ENCODE results near the gene POU5F1.
"Not testable (repeated sequence)": the region's sequence is repeated elsewhere in the genome, so short reads cannot be mapped to it uniquely, and the experiment has no call there.

The POU5F1 gene

GRCh38 chr6:31193206-31193605 lies 22.7 kb upstream of the POU5F1 start:
- DNase-seq (ENCODE audit: extremely low read depth, insufficient read length), result no peak

GRCh38 chr6:31192431-31193105 lies 22.1 kb upstream of the POU5F1 start:
- peak; percentile 59 for DNase-seq (ENCODE audit: extremely low read depth, insufficient read length)
- not testable (repeated sequence) for H3K4me3 ChIP-seq (replicated peaks; ENCODE audit: low read depth, low read length)
- TF ChIP-seq CTCF (IDR thresholded peaks at IDR 0.05; ENCODE audit: insufficient read depth, low read length, poor library complexity, severe bottlenecking), result peak; percentile 77

More at GRCh38 chr6:31193206-31193605, 22.7 kb upstream of the POU5F1 start:
- no peaks in the 10 kb centered on the region for H3K36me3 ChIP-seq (ENCODE audit: control insufficient read depth, insufficient read depth, low read length)
- TF ChIP-seq CTCF (IDR thresholded peaks at IDR 0.05; ENCODE audit: insufficient read depth, low read length, poor library complexity, severe bottlenecking), result no peak
- no peak overlapping the region for H3K4me3 ChIP-seq (replicated peaks; ENCODE audit: low read depth, low read length)
- no peaks in the 10 kb centered on the region for H3K27me3 ChIP-seq (replicated peaks; ENCODE audit: control insufficient read depth, insufficient read depth, low read length)

GRCh38 chr6:31190488-31190887 lies 20.0 kb upstream of the POU5F1 start:
- Histone ChIP-seq H3K4me3 (replicated peaks; ENCODE audit: low read depth, low read length) (no peak overlapping the region), H3K36me3 (ENCODE audit: control insufficient read depth, insufficient read depth, low read length) (no peaks in the 10 kb centered on the region), H3K27me3 (replicated peaks; ENCODE audit: control insufficient read depth, insufficient read depth, low read length) (no peaks in the 10 kb centered on the region)
- no peak for TF ChIP-seq CTCF (IDR thresholded peaks at IDR 0.05; ENCODE audit: insufficient read depth, low read length, poor library complexity, severe bottlenecking)
- DNase-seq (ENCODE audit: extremely low read depth, insufficient read length), result no peak

More at GRCh38 chr6:31192431-31193105, 22.1 kb upstream of the POU5F1 start:
- H3K27me3 ChIP-seq (replicated peaks; ENCODE audit: control insufficient read depth, insufficient read depth, low read length); H3K36me3 ChIP-seq (ENCODE audit: control insufficient read depth, insufficient read depth, low read length): not testable (repeated sequence)

- H3K36me3 ChIP-seq (ENCODE audit: control insufficient read depth, insufficient read depth, low read length); DNase-seq (ENCODE audit: extremely low read depth, insufficient read length); H3K4me3 ChIP-seq (replicated peaks; ENCODE audit: low read depth, low read length): not testable (repeated sequence)
These were observed 18.7 kb upstream of the POU5F1 start for GRCh38 chr6:31189223-31189622.

GRCh38 chr6:31187780-31188194 lies 17.3 kb upstream of the POU5F1 start:
- no peak overlapping the region for H3K4me3 ChIP-seq (replicated peaks; ENCODE audit: low read depth, low read length)
- H3K36me3 ChIP-seq (ENCODE audit: control insufficient read depth, insufficient read depth, low read length), result no peaks in the 10 kb centered on the region
- no peaks in the 10 kb centered on the region for H3K27me3 ChIP-seq (replicated peaks; ENCODE audit: control insufficient read depth, insufficient read depth, low read length)
- TF ChIP-seq CTCF (IDR thresholded peaks at IDR 0.05; ENCODE audit: insufficient read depth, low read length, poor library complexity, severe bottlenecking), result no peak
- no peak for DNase-seq (ENCODE audit: extremely low read depth, insufficient read length)

More at GRCh38 chr6:31189223-31189622, 18.7 kb upstream of the POU5F1 start:
- not testable (repeated sequence) for H3K27me3 ChIP-seq (replicated peaks; ENCODE audit: control insufficient read depth, insufficient read depth, low read length)

GRCh38 chr6:31186052-31186734 lies 15.7 kb upstream of the POU5F1 start:
- TF ChIP-seq CTCF (IDR thresholded peaks at IDR 0.05; ENCODE audit: insufficient read depth, low read length, poor library complexity, severe bottlenecking), result no peak
- H3K27me3 ChIP-seq (replicated peaks; ENCODE audit: control insufficient read depth, insufficient read depth, low read length), result no peaks in the 10 kb centered on the region
- H3K4me3 ChIP-seq (replicated peaks; ENCODE audit: low read depth, low read length), result no peak overlapping the region
- no peaks in the 10 kb centered on the region for H3K36me3 ChIP-seq (ENCODE audit: control insufficient read depth, insufficient read depth, low read length)
- DNase-seq (ENCODE audit: extremely low read depth, insufficient read length), result no peak

GRCh38 chr6:31185695-31186051 lies 15.2 kb upstream of the POU5F1 start:
- H3K36me3 ChIP-seq (ENCODE audit: control insufficient read depth, insufficient read depth, low read length); H3K4me3 ChIP-seq (replicated peaks; ENCODE audit: low read depth, low read length): not testable (repeated sequence)

GRCh38 chr6:31183859-31184258 lies 13.4 kb upstream of the POU5F1 start:
- H3K4me3 ChIP-seq (replicated peaks; ENCODE audit: low read depth, low read length); DNase-seq (ENCODE audit: extremely low read depth, insufficient read length): not testable (repeated sequence)

More at GRCh38 chr6:31185695-31186051, 15.2 kb upstream of the POU5F1 start:
- not testable (repeated sequence) for DNase-seq (ENCODE audit: extremely low read depth, insufficient read length); H3K27me3 ChIP-seq (replicated peaks; ENCODE audit: control insufficient read depth, insufficient read depth, low read length)

GRCh38 chr6:31183287-31183686 lies 12.8 kb upstream of the POU5F1 start:
- not testable (repeated sequence) for H3K27me3 ChIP-seq (replicated peaks; ENCODE audit: control insufficient read depth, insufficient read depth, low read length); H3K36me3 ChIP-seq (ENCODE audit: control insufficient read depth, insufficient read depth, low read length); DNase-seq (ENCODE audit: extremely low read depth, insufficient read length); H3K4me3 ChIP-seq (replicated peaks; ENCODE audit: low read depth, low read length)

More at GRCh38 chr6:31183859-31184258, 13.4 kb upstream of the POU5F1 start:
- not testable (repeated sequence) for H3K36me3 ChIP-seq (ENCODE audit: control insufficient read depth, insufficient read depth, low read length); H3K27me3 ChIP-seq (replicated peaks; ENCODE audit: control insufficient read depth, insufficient read depth, low read length)
